WERI-Rb-1 (cell line): ENCODE measurements around the gene TPX2.
"Not testable (repeated sequence)": the region's sequence is repeated elsewhere in the genome, so short reads cannot be mapped to it uniquely, and the experiment has no call there.

Experiments
- DNase-seq: peaks from one replicate; pipeline ENCODE4 v3.0.0-alpha.2; 2020
- H3K27ac ChIP-seq: fragments of 250-450 bp; sonication (Bioruptor Pico); 2 replicates; pipeline ENCODE4 v1.5.1; 2020; ENCODE audit warnings: mild to moderate bottlenecking, moderate library complexity
- H3K27me3 ChIP-seq: fragments of 250-450 bp; sonication (Bioruptor Pico); 2 replicates; pipeline ENCODE4 v1.5.1; 2021; ENCODE audit warnings: mild to moderate bottlenecking, low read depth, moderate library complexity; ENCODE audit not compliant: insufficient read depth, severe bottlenecking
- H3K36me3 ChIP-seq: fragments of 250-450 bp; sonication (Bioruptor Pico); 2 replicates; pipeline ENCODE4 v1.5.1; 2020; ENCODE audit warnings: mild to moderate bottlenecking, moderate library complexity
- H3K4me3 ChIP-seq: 2 replicates; pipeline ENCODE4 v1.5.1; 2011; ENCODE audit warnings: low read depth, mild to moderate bottlenecking, control low read depth, low read length
- H3K9me3 ChIP-seq: fragments of 250-450 bp; sonication (Bioruptor Pico); 2 replicates; pipeline ENCODE4 v1.5.1; 2021; ENCODE audit warnings: mild to moderate bottlenecking, moderate library complexity; ENCODE audit not compliant: severe bottlenecking
- CTCF ChIP-seq: IDR thresholded peaks from 2 replicates; pipeline ENCODE4 v1.5.1; 2011; ENCODE audit warnings: low read depth, mild to moderate bottlenecking, control low read depth, inconsistent platforms, low read length

TPX2 gene

GRCh38 chr20:31824554-31825313, 85.6 kb downstream of the TPX2 start:
- no peaks in the 10 kb centered on the region for H3K27me3 ChIP-seq
- H3K36me3 ChIP-seq: no peaks in the 10 kb centered on the region
- H3K4me3 ChIP-seq: no peak overlapping the region
- DNase-seq: no peak
- H3K9me3 ChIP-seq: no peaks in the 10 kb centered on the region
- no peak for TF ChIP-seq CTCF
- no peak overlapping the region for H3K27ac ChIP-seq

- H3K4me3 ChIP-seq: no peak overlapping the region
- no peak for TF ChIP-seq CTCF
- no peak overlapping the region for H3K27ac ChIP-seq
- H3K27me3 ChIP-seq: no peaks in the 10 kb centered on the region
- H3K9me3 ChIP-seq: no peaks in the 10 kb centered on the region
- no peak for DNase-seq
- no peaks in the 10 kb centered on the region for H3K36me3 ChIP-seq
These were observed 87.0 kb downstream of the TPX2 start for GRCh38 chr20:31826074-31826473.

DNA sequence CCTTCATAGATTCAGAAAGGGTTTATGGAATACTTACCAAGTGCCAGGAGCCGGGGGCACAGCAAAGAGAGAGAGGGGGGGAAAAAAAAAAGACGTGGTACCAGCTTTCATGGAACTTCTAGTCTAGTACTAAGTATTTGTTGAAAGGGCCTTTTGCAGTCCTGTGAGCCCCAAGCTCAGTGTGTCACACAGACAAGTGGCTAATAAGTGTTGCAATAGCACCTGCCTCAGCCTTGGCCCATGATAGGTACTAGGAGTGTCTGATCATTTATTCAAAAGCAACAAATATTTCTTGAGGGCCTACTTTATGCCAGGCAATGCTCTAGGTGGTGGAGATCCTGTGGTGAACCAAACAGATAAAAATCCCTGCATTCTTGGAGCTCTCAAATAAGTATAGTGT, 88.0 kb downstream of the TPX2 start:
- H3K4me3 ChIP-seq: no peak overlapping the region
- no peaks in the 10 kb centered on the region for H3K27me3 ChIP-seq
- TF ChIP-seq CTCF: no peak
- no peak overlapping the region for H3K27ac ChIP-seq
- H3K36me3 ChIP-seq: no peaks in the 10 kb centered on the region
- no peak for DNase-seq
- no peaks in the 10 kb centered on the region for H3K9me3 ChIP-seq

GRCh38 chr20:31828016-31828415, 88.9 kb downstream of the TPX2 start:
- not testable (repeated sequence) for H3K36me3 ChIP-seq, H3K27me3 ChIP-seq, H3K9me3 ChIP-seq, H3K27ac ChIP-seq, H3K4me3 ChIP-seq, DNase-seq

DNA sequence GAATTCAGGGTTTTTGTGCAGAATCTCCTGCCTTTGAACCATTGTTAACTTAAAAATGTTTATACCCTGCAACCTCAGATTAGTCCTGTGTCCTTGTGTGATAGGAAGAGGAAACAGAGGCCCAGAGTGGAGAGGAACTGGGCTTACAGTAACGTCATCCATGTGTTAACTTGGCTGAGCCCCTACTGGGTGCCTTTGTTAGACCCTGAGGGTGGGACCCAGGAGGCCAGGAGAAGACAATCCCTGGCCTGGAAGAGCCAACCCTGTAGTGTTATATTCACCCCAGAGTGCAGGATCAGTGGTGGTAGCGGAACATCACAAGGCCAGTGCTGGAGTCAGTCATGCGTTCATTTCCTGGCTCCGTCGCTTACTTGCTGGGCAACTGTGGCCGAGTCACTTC, 90.6 kb downstream of the TPX2 start:
- no peak overlapping the region for H3K4me3 ChIP-seq
- no peak for TF ChIP-seq CTCF
- H3K36me3 ChIP-seq: no peaks in the 10 kb centered on the region
- DNase-seq: no peak
- H3K27me3 ChIP-seq: no peaks in the 10 kb centered on the region
- H3K9me3 ChIP-seq: no peaks in the 10 kb centered on the region
- peak overlapping the region; percentile 62; the same call in 1 of the 2 replicates for H3K27ac ChIP-seq

DNA sequence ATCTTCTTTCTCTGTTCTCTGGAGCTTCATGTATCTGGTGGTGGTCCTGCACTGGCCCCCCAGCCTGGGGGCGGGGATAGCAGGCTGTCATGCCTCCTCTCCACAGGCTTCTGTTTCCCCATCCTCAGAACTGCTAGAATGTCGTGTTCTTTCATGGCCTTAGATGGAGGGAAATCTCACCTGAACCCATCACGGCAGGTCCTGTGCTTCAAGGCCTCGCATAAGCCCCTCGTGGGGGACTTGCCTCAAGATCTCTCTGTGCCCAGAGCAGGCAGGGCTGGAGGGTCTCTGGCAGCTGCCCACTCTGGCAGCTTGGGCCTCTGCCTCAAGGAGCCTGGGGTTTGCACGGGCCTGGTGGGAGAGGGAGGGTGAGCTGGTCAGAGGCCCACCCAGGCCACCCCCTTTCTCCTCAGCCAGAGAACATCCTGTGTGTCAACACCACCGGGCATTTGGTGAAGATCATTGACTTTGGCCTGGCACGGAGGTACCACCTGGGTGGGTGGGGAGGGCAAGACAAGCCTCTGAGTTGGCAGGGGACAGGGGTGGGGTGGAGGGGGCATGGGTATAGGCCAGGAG, 91.4 kb downstream of the TPX2 start:
- H3K27ac ChIP-seq: no peak overlapping the region
- no peak for TF ChIP-seq CTCF
- H3K36me3 ChIP-seq: no peaks in the 10 kb centered on the region
- H3K9me3 ChIP-seq: no peaks in the 10 kb centered on the region
- no peak for DNase-seq
- H3K4me3 ChIP-seq: no peak overlapping the region
- no peaks in the 10 kb centered on the region for H3K27me3 ChIP-seq
